K562 (cell line): ENCODE data around the gene STK32C.

ENCODE experiments used
- FOXK2 ChIP-seq, 2 experiments: fragments of 450-650 bp; IDR thresholded peaks in 1 of 2; conservative IDR thresholded peaks in 1 of 2; 2 replicates each; pipeline ENCODE4 v1.6.1; 2016; ENCODE audit warnings: low read depth in 2 of 2, mild to moderate bottlenecking in 1 of 2
- L3MBTL2 ChIP-seq: fragments of 450-650 bp; IDR thresholded peaks from 2 replicates; pipeline ENCODE4 v1.6.1; 2016; ENCODE audit warnings: mild to moderate bottlenecking, moderate library complexity
- SP1 ChIP-seq: sonication (generic); formaldehyde crosslinking; IDR thresholded peaks from 2 replicates; pipeline ENCODE4 v1.8.1; 2022; ENCODE audit warnings: mild to moderate bottlenecking, missing genetic modification reagents
- ZNF282 ChIP-seq: sonication (generic); formaldehyde crosslinking; IDR thresholded peaks from 2 replicates; pipeline ENCODE4 v1.8.1; 2023; ENCODE audit warnings: missing genetic modification reagents
- ZNF561 ChIP-seq: fragments of 450-650 bp; formaldehyde crosslinking; conservative IDR thresholded peaks from 2 replicates; pipeline ENCODE4 v1.4.0; 2020; ENCODE audit warnings: mild to moderate bottlenecking, moderate library complexity
- TF ChIP-seq, protein P1 (sequence below): sonication (generic); formaldehyde crosslinking; IDR thresholded peaks from 2 replicates; pipeline ENCODE4 v1.8.0; 2022; ENCODE audit warnings: missing genetic modification reagents, mild to moderate bottlenecking, moderate library complexity, borderline replicate concordance
- TF ChIP-seq, protein P2 (sequence below), 3 experiments: IDR thresholded peaks in 2 of 3; conservative IDR thresholded peaks in 1 of 3; 2 replicates each; pipeline ENCODE4 v1.5.1; 2011 to 2012; ENCODE audit warnings: low read length in 3 of 3, mild to moderate bottlenecking in 3 of 3, control low read depth in 2 of 3, improper control_type of control experiment in 1 of 3, inconsistent platforms in 1 of 3, low read depth in 1 of 3, mixed read lengths in 1 of 3, moderate library complexity in 1 of 3; ENCODE audit not compliant: insufficient read depth in 2 of 3

DNA sequence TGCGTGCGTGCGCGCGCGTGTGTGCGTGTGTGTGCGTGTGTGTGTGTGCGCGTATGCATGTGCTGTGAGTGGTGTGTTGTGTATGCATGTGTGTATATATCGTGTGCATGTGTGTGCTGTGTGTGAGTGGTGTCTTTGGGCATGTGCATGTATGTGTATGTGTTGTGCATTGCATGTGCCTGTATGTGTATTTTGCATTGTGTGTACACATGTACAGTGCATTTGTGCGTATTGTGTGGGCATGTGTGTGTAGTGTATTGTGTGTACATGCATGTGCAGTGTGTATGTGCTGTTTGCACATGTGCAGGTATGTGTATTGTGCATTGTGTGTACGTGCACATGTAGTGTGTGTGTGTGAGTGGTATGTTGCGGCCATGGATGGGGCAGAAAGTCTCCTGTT, 127.0 kb downstream of the STK32C start:
- TF ChIP-seq FOXK2 (conservative IDR thresholded peaks at IDR 0.05 in 1 of 2, IDR thresholded peaks at IDR 0.05 in 1 of 2; ENCODE audit: low read depth in 2 of 2) (no peak), SP1 (CRISPR knock-in tag) (no peak), ZNF561 (no peak), ZNF282 (CRISPR knock-in tag) (no peak), L3MBTL2 (no peak)
- TF ChIP-seq, protein P1, sequence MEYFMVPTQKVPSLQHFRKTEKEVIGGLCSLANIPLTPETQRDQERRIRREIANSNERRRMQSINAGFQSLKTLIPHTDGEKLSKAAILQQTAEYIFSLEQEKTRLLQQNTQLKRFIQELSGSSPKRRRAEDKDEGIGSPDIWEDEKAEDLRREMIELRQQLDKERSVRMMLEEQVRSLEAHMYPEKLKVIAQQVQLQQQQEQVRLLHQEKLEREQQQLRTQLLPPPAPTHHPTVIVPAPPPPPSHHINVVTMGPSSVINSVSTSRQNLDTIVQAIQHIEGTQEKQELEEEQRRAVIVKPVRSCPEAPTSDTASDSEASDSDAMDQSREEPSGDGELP (CRISPR knock-in tag), result no peak
- TF ChIP-seq, protein P2, sequence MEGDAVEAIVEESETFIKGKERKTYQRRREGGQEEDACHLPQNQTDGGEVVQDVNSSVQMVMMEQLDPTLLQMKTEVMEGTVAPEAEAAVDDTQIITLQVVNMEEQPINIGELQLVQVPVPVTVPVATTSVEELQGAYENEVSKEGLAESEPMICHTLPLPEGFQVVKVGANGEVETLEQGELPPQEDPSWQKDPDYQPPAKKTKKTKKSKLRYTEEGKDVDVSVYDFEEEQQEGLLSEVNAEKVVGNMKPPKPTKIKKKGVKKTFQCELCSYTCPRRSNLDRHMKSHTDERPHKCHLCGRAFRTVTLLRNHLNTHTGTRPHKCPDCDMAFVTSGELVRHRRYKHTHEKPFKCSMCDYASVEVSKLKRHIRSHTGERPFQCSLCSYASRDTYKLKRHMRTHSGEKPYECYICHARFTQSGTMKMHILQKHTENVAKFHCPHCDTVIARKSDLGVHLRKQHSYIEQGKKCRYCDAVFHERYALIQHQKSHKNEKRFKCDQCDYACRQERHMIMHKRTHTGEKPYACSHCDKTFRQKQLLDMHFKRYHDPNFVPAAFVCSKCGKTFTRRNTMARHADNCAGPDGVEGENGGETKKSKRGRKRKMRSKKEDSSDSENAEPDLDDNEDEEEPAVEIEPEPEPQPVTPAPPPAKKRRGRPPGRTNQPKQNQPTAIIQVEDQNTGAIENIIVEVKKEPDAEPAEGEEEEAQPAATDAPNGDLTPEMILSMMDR (IDR thresholded peaks at IDR 0.05 in 2 of 3, conservative IDR thresholded peaks at IDR 0.05 in 1 of 3; ENCODE audit: insufficient read depth in 2 of 3, low read depth in 1 of 3, low read length in 3 of 3), result no peak
